Measurements from ENCODE around the gene NFATC2IP. TPM values are rescaled to one million over a fixed set of nuclear protein-coding genes. Genes with fewer than 3 reads are reported as not detected.

The NFATC2IP gene
- 20.5 and 22.0 TPM in 2 replicates for total RNA-seq

DNA sequence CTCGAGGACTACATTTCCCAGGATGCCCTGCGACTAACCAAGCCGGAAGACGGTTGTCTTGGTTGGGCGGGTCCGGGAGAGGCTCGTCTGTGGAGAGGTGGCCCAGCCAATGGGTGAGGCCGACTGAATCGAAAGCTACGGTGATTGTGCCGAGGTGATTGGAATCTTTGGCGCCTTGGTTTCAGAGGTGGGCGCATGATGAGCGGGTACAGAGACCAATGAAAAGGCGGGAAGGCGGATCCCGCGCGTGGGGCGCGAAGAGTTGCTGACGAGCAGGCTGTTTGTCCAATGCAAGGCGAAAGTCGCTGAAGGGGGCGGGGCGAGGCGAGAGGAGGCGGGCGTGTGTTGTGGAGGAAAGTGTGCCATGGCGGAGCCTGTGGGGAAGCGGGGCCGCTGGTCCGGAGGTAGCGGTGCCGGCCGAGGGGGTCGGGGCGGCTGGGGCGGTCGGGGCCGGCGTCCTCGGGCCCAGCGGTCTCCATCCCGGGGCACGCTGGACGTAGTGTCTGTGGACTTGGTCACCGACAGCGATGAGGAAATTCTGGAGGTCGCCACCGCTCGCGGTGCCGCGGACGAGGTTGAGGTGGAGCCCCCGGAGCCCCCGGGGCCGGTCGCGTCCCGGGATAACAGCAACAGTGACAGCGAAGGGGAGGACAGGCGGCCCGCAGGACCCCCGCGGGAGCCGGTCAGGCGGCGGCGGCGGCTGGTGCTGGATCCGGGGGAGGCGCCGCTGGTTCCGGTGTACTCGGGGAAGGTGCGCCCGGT lies at the start of gene NFATC2IP:
NFATC2IP (plus strand) TSS at position 290 of the 762 bp plus-strand sequence; CDS start at position 365, 75 bp downstream.

DNA sequence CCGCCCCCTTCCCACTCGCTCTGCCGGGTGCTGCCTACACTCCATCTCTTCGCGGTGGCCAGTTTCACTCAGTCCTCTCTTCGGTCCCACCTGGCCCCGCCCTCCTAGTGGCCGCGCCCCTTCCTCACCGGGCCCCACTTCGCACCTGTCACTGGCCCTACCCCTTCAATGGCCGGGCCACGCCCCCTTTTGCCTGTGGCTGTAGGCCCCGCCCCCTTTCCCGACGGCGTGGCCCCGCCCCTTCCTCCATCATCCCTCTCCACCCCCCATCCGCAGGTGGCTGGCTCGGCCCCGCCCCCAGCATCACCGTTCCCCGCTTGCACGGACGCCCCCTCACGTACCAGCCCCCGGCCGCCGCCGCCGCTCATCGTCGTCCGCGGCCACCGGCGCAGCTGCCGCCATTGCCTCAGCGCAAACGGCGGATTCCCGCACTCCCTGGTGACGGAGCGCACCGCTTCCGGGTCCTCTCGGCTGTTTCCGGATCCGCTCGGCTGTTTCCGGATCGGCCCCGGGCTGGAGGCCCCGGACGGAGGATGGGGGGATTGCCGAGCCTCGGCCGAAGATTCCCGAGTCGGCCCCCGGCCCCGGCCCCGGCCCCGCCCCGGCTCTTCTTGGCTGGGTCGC lies 25.9 kb upstream of the NFATC2IP start, which contains the start of gene RABEP2:
RABEP2 (minus strand) TSS at position 477 of the 624 bp plus-strand sequence; CDS start at position 402, 75 bp downstream.

DNA sequence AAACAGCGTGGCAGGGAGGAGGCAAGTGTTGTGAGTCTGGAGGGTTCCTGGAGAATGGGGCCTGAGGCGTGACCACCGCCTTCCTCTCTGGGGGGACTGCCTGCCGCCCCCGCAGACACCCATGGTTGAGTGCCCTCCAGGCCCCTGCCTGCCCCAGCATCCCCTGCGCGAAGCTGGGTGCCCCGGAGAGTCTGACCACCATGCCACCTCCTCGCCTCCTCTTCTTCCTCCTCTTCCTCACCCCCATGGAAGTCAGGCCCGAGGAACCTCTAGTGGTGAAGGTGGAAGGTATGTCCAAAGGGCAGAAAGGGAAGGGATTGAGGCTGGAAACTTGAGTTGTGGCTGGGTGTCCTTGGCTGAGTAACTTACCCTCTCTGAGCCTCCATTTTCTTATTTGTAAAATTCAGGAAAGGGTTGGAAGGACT lies 18.9 kb upstream of the NFATC2IP start, which contains the start of gene CD19:
CD19 (plus strand) TSS at position 171 of the 425 bp plus-strand sequence; CDS start at position 201, 30 bp downstream.

DNA sequence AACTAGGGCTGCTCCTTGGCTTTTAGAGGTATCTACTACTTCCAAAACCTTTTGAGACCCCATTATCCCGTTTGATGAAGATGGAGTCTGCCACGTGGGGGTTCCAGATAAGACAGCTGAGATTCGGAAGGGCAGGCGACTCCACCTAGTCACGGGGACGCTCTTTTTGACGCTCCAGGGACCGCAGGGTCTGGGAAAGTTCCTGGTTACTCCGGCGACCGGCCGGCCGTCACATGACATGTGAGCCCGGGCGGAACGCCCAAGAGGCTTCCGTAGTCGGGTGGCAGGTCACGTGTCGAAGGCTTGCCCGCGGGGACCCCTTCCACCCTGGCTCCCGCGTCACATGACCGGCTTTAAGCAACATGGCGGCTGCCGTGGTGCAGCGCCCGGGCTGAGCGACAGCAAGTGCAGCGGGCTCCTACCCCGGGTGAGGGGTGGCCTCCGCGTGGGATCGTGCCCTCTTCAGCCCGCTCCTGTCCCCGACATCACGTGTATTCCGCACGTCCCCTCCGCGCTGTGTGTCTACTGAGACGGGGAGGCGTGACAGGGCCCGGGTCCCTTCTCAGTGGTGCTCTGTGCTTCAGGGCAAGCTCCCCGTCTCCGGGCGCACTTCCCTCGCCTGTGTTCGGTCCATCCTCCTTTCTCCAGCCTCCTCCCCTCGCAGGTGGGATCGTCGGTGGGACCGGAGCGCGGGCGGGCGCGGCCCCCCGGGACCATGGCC lies 23.9 kb downstream of the NFATC2IP start, which contains the start of gene SPNS1:
SPNS1 (plus strand) TSS at position 342 of the 721 bp plus-strand sequence; CDS start at position 716, 374 bp downstream.

DNA sequence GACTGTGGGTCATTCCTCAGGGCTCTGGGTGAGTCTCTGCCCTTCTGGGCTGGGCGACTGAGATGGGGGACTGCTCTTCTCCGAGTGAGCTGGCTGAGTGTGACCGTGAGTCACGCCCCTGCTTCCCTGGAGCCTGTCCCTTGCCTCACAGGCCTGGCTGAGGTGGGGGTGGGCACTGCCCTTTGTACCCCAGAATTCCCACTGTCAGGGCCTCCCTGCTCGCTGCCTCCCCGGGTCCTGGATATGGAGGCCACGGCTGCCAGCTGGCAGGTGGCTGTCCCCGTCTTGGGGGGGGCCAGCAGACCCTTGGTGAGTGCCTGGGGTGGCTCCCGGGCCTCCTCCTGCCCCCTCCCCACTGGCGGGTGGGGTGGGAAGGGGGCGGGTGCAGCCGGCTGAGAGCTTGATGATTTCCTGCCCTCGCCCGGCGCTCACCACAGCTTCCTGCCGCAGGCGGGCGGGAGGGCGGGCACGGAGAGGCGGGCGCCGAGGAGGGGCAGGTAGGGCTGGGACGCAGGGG lies 33.9 kb downstream of the NFATC2IP start, which contains the start of gene LAT:
LAT (plus strand) TSS at position 434 of the 517 bp plus-strand sequence. CDS start 366 bp downstream, outside the sequence.

Other genes with a start within 250 kb of the NFATC2IP start
- 151 and 224 TPM in 2 replicates for gene EIF3C, start 239.5 kb upstream of the NFATC2IP start, total RNA-seq
- gene NPIPB9, start 199.2 kb upstream of the NFATC2IP start, total RNA-seq, result 0.23 TPM in 1 of 2 replicates, not detected in the other
- gene ATXN2L, start 127.9 kb upstream of the NFATC2IP start, total RNA-seq, result 44.7 and 73.6 TPM in 2 replicates
- gene TUFM, start 104.6 kb upstream of the NFATC2IP start, total RNA-seq, result 178 and 257 TPM in 2 replicates
- gene SH2B1, start 87.1 kb upstream of the NFATC2IP start, total RNA-seq, result 13.8 and 20.2 TPM in 2 replicates
- 0.19 and 0.39 TPM in 2 replicates for gene ATP2A1, start 72.4 kb upstream of the NFATC2IP start, total RNA-seq
- 20.7 and 22.9 TPM in 2 replicates for gene RABEP2, start 25.7 kb upstream of the NFATC2IP start, total RNA-seq
- not detected in 2 replicates for gene CD19, start 19.0 kb upstream of the NFATC2IP start, total RNA-seq
- 25.2 and 31.9 TPM in 2 replicates for gene SPNS1, start 23.8 kb downstream of the NFATC2IP start, total RNA-seq
- 0.16 TPM in 1 of 2 replicates, not detected in the other for gene LAT, start 34.1 kb downstream of the NFATC2IP start, total RNA-seq

Measured in hair follicular keratinocyte (primary cell).